HG03025 (cell line): ENCODE measurements around the gene NCSTN.

ENCODE experiments used
- ATAC-seq: cut with Tn5 transposase; IDR thresholded peaks from one replicate; pipeline ENCODE4 v1.9.1; 2021; ENCODE audit warnings: mild to moderate bottlenecking, moderate library complexity; ENCODE audit not compliant: unreplicated experiment, low FRiP score

The NCSTN gene

GRCh38 chr1:160346958-160347357 is 3.8 kb downstream of the NCSTN start:
- ATAC-seq = no peak

- no peak for ATAC-seq
These were observed 8.4 kb downstream of the NCSTN start for GRCh38 chr1:160351629-160352028.

- ATAC-seq = no peak
These were observed 9.4 kb downstream of the NCSTN start for GRCh38 chr1:160352555-160352954.

DNA sequence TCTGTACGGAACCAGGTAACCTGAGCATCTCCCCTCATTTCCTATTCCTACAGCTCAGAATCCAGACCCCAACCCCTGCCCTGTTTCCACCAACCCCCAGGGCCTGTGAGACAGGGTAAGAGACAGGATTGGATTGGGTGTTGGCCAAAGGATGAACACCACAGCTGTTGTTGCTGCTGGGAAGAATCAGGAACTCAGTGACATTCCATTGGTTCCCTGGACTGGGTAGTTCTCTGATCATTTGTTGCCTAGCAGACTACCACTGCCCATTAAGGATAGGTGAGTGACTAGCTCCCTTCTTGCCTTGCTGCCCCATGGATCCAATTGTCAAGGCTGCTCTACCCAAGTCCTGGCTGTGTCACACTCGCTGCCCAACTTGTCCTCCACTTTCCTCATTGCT is 10.0 kb downstream of the NCSTN start:
- no peak for ATAC-seq

- ATAC-seq = no peak
These were observed 11.3 kb downstream of the NCSTN start for GRCh38 chr1:160354388-160354985.

- no peak for ATAC-seq
These were observed 14.3 kb downstream of the NCSTN start for GRCh38 chr1:160357286-160358002.

DNA sequence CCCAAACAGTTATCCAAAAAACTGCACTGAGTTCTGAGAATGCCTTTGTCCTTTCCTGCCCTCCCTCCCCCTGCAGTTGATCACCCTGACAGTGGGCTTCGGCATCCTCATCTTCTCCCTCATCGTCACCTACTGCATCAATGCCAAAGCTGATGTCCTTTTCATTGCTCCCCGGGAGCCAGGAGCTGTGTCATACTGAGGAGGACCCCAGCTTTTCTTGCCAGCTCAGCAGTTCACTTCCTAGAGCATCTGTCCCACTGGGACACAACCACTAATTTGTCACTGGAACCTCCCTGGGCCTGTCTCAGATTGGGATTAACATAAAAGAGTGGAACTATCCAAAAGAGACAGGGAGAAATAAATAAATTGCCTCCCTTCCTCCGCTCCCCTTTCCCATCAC is 14.9 kb downstream of the NCSTN start:
- ATAC-seq = no peak

- ATAC-seq = no peak
These were observed 16.5 kb downstream of the NCSTN start for GRCh38 chr1:160359559-160360226.

GRCh38 chr1:160360227-160360695 is 17.1 kb downstream of the NCSTN start:
- ATAC-seq = no peak

- no peak for ATAC-seq
These were observed 18.0 kb downstream of the NCSTN start for GRCh38 chr1:160361199-160361598.

DNA sequence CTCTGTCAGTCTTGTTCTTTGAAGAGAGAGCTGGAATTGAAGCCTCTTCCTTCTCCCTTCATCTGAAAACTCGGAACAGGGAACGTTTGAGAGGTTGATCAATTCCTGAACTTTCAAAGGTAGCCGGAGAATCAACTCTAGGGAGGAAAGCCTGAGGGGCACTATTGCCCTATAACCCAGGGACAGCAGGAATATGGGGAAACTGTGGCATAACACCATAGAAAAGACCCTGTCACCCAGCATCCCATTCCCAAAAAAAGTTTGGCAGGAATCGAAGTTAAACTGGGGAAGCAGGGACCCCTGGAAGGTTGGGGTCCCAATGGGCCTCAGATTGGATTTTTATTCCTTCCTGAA is 18.6 kb downstream of the NCSTN start:
- ATAC-seq = no peak

DNA sequence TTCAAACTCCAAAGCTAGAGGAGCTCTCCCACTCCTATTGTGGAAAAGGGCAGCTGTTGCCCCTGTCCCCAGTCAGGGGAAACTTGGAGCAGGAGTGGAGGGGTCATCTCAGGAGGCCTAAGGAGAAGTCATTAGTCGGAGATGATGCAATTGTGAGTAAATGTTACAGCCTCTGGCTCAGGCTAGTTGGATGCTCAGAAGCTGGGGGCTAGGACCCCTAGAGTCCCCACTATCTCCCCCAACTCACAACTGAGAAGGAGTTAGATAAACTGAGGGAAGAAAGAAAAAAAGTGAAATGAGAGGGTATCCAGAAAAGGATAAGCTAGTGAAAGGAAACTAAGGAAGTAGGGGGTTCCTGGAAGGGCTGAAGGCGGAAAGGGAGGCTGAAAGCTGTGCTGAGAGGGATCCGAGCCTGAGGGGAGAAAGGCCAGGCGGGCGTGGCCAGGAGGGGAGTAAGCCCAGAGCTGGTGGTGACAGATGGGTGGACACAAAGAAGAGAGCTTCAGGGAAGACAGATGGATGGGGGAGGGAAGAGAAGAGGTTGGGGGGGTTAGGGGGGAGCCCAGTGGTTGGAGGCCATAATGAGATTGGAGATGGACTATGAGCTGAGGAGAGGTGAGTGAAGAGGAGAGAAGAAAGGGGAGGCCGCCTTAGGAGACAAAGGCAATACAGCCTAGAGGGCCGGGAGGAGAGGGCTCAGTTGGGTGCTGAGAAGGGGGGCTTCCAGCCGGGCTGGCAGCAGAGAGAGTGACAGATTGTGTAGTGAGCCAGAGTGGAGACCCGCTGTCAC is 19.2 kb downstream of the NCSTN start:
- no peak for ATAC-seq

DNA sequence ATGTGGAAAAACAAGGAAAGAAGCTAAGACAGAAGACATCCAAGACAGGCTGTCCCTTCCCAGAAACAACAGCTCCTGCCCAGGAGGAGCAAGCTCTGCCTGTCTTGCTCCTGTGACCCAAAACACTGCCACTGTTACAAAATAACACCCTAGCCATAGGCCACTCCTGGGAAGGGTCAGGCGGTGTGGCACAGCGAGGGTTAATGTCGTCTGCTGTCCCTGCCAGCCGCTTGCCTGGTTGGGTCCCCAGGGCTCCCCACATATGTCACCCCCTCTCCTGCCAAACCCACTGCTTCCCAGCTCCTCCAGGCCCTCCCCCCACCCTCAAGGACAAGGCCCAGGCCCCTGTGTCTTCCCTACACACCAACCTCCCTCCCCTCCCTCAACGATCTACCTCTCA is 19.8 kb downstream of the NCSTN start:
- no peak for ATAC-seq

GRCh38 chr1:160363951-160364735 is 21.0 kb downstream of the NCSTN start:
- no peak for ATAC-seq

DNA sequence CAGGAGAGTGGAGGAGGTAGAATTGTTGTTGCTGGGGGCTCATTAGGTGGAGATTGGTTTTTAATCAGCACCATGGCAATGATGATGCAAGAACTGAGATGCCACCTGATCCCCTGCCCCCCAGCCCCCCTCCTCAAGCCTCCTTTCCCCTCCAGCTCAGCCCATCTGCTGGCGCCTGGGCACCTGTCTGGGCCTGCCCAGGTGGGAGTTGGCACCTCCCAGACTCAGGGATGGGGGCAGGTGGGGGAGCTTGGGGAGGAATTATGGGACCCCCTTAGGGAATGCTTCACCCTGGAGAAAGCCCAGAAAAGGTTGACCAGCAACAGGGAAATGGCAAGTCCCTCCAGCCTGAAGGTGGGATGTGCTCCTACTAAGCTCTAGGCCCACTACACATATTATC is 22.1 kb downstream of the NCSTN start:
- no peak for ATAC-seq

GRCh38 chr1:160366731-160367515 is 23.7 kb downstream of the NCSTN start, which contains the start of gene NHLH1:
Gene NHLH1, plus strand, starts transcription at chr1:160367071. Its CDS starts 3,661 bp downstream, at chr1:160370732.
- no peak for ATAC-seq

DNA sequence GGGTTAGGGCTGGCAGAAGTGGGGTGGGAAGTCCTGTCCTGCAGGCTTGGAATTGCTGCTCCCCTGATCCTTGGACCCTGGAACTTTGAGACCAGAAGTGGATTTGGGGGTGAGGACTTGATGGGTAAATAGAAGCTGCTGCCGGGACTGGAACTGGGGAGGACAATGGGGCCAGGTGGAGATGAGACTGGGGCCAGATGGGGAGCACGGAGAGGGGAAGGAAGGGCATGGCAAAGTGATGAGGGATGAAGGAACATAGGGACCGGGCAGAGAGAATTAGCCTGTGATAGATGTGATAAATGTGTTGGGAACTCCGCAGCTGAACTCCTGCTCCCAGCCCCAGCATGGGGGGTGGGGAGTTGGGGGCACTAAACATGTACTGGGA is 24.3 kb downstream of the NCSTN start:
- ATAC-seq = no peak

DNA sequence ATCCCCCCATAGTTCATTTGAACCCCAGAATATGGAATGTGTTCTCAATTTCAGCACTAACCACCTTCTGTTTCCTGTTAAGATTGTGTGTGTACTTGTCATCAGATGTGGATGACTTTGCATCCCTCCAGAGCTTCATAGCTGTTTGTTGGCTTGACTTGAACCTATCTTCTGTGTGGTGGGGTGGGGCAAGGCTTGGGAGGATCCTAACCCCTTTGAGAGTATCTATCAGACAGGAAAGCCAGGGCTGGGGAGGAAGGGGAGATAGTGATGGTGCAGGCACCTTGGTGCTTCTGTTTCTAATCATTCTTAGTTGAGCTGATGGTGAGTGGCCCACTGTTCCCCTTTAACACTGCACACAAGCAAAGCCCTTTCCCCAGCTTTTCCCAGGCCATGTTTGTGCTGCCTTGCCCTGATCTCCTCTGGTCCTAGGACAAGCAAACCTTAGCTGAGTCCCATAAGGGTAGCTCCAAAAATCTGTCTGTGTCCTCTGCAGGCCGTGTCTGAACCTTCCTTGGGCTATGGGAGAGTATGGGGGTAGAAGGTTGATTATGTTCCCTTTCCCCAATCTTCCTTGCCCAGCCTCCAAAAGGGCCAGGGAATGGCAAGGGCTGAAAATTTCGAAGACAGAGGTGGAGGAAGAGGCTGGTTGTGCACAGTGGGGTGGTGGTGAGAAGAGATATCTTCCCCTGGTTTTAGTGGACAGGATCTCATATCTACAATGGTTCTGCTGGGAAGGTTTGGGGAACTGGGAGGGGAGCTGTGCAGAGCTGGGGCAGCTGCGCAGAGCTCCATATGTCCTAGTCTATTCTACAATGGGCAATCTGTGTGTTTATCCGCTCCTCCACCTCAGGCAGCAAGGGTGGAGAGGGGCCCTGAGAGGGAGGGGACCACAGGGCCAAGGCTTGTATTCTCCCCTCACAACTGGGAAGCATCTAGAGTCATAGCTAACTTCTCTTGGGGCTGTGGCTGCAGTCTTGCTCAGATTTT is 25.0 kb downstream of the NCSTN start:
- ATAC-seq = no peak
